HG03575 (cell line): ENCODE measurements around the gene ATG16L1.

Experiments used
- ATAC-seq: cut with Tn5 transposase; IDR thresholded peaks from one replicate; pipeline ENCODE4 v1.9.1; 2021; ENCODE audit not compliant: unreplicated experiment, insufficient number of reproducible peaks, low FRiP score; ENCODE audit errors: extremely low read depth

ATG16L1 gene

GRCh38 chr2:233225230-233226068 is 26.0 kb upstream of the ATG16L1 start:
- ATAC-seq = no peak

GRCh38 chr2:233226511-233227031 is 24.9 kb upstream of the ATG16L1 start:
- no peak for ATAC-seq

- ATAC-seq = no peak
Measured at GRCh38 chr2:233227346-233227978, 24.0 kb upstream of the ATG16L1 start.

- no peak for ATAC-seq
Measured at GRCh38 chr2:233228376-233228775, 23.1 kb upstream of the ATG16L1 start.

- ATAC-seq = no peak
Measured at GRCh38 chr2:233233618-233234230, 17.7 kb upstream of the ATG16L1 start.

GRCh38 chr2:233234264-233234663 is 17.2 kb upstream of the ATG16L1 start:
- ATAC-seq = no peak

GRCh38 chr2:233234996-233235395 is 16.5 kb upstream of the ATG16L1 start:
- no peak for ATAC-seq

- no peak for ATAC-seq
Measured at GRCh38 chr2:233235977-233236376, 15.5 kb upstream of the ATG16L1 start.

GRCh38 chr2:233236820-233237589 is 14.5 kb upstream of the ATG16L1 start:
- ATAC-seq = no peak

GRCh38 chr2:233240897-233241296 is 10.6 kb upstream of the ATG16L1 start:
- ATAC-seq = no peak

GRCh38 chr2:233241803-233242202 is 9.7 kb upstream of the ATG16L1 start:
- ATAC-seq = no peak

GRCh38 chr2:233242231-233242927 is 9.1 kb upstream of the ATG16L1 start:
- ATAC-seq = no peak

GRCh38 chr2:233243348-233243747 is 8.1 kb upstream of the ATG16L1 start:
- no peak for ATAC-seq

- no peak for ATAC-seq
Measured at GRCh38 chr2:233244818-233245217, 6.7 kb upstream of the ATG16L1 start.

GRCh38 chr2:233245406-233245805 is 6.1 kb upstream of the ATG16L1 start:
- ATAC-seq = no peak

- no peak for ATAC-seq
Measured at GRCh38 chr2:233247116-233247515, 4.4 kb upstream of the ATG16L1 start.

- ATAC-seq = no peak
Measured at GRCh38 chr2:233247744-233248143, 3.7 kb upstream of the ATG16L1 start.

GRCh38 chr2:233248999-233249398 is 2.5 kb upstream of the ATG16L1 start:
- ATAC-seq = no peak

- ATAC-seq = no peak
Measured at GRCh38 chr2:233250568-233250967, 905 bp upstream of the ATG16L1 start.
